Effector memory CD8-positive, alpha-beta T cell (primary cell): ENCODE results near the gene PPP2R2B.

Experiments used
- ATAC-seq: fragments of 150-1000 bp; cut with Tn5 transposase; replicated peaks from 2 replicates; pipeline ENCODE4 v1.10.0; 2021; ENCODE audit warnings: mild to moderate bottlenecking, moderate library complexity
- DNase-seq, 3 experiments: peaks; one replicate each; pipeline ENCODE4 v3.0.0; 2021
- H3K27ac Mint-ChIP-seq, 2 donors: one replicate each; pipeline ENCODE4 v1.8.0; 2022; ENCODE audit warnings: mild to moderate bottlenecking in 2 of 2, mixed read lengths in 2 of 2, moderate library complexity in 2 of 2
- H3K27me3 Mint-ChIP-seq, 2 donors: one replicate each; pipeline ENCODE4 v1.8.0; 2022; ENCODE audit warnings: mixed read lengths in 2 of 2
- H3K36me3 Mint-ChIP-seq: one replicate; pipeline ENCODE4 v1.8.0; 2022; ENCODE audit warnings: mild to moderate bottlenecking, moderate library complexity, mixed read lengths; ENCODE audit not compliant: insufficient read depth
- H3K4me1 Mint-ChIP-seq, 2 donors: one replicate each; pipeline ENCODE4 v1.8.0; 2022; ENCODE audit warnings: low read depth in 2 of 2, mixed read lengths in 2 of 2
- H3K4me3 Mint-ChIP-seq, 2 donors: one replicate each; pipeline ENCODE4 v1.8.0; 2022; ENCODE audit warnings: mild to moderate bottlenecking in 2 of 2, mixed read lengths in 2 of 2, moderate library complexity in 2 of 2
- H3K9me3 Mint-ChIP-seq, 2 donors: one replicate each; pipeline ENCODE4 v1.8.0; 2022; ENCODE audit warnings: mixed read lengths in 2 of 2

PPP2R2B gene

GRCh38 chr5:146725025-146725424 is 153.5 kb downstream of the PPP2R2B start:
- no peak overlapping the region for H3K4me3 Mint-ChIP-seq
- no peak overlapping the region for H3K27ac Mint-ChIP-seq
- no peaks in the 10 kb centered on the region for H3K36me3 Mint-ChIP-seq
- no peak for DNase-seq
- H3K27me3 Mint-ChIP-seq: no peaks in the 10 kb centered on the region
- H3K4me1 Mint-ChIP-seq: peaks cover 14 to 30% of the 10 kb centered on the region in 2 donors
- ATAC-seq: no peak
- H3K9me3 Mint-ChIP-seq: peaks cover 6 to 9% of the 10 kb centered on the region in 2 donors

GRCh38 chr5:146722361-146722779 is 156.2 kb downstream of the PPP2R2B start:
- Mint-ChIP-seq H3K27ac (no peak overlapping the region), H3K27me3 (no peaks in the 10 kb centered on the region), H3K4me3 (no peak overlapping the region), H3K4me1 (peaks cover 16 to 35% of the 10 kb centered on the region in 2 donors), H3K9me3 (no peaks in the 10 kb centered on the region), H3K36me3 (no peaks in the 10 kb centered on the region)
- no peak for DNase-seq
- ATAC-seq: no peak

- no peaks in the 10 kb centered on the region for H3K36me3 Mint-ChIP-seq
- no peaks in the 10 kb centered on the region for H3K27me3 Mint-ChIP-seq
- no peak for ATAC-seq
- H3K4me3 Mint-ChIP-seq: no peak overlapping the region
- H3K9me3 Mint-ChIP-seq: no peaks in the 10 kb centered on the region
- peak overlapping the region in 1 of 2 donors; percentile 39 for H3K27ac Mint-ChIP-seq
- H3K4me1 Mint-ChIP-seq: peaks cover 17 to 35% of the 10 kb centered on the region in 2 donors
- DNase-seq: no peak
Observed at GRCh38 chr5:146721073-146721815, 157.3 kb downstream of the PPP2R2B start.

GRCh38 chr5:146720107-146720506 is 158.4 kb downstream of the PPP2R2B start:
- no peaks in the 10 kb centered on the region for H3K9me3 Mint-ChIP-seq
- no peaks in the 10 kb centered on the region for H3K27me3 Mint-ChIP-seq
- H3K27ac Mint-ChIP-seq: no peak overlapping the region
- H3K4me3 Mint-ChIP-seq: no peak overlapping the region
- H3K4me1 Mint-ChIP-seq: peaks cover 13 to 28% of the 10 kb centered on the region in 2 donors
- no peaks in the 10 kb centered on the region for H3K36me3 Mint-ChIP-seq
- no peak for ATAC-seq
- DNase-seq: no peak

- no peaks in the 10 kb centered on the region for H3K27me3 Mint-ChIP-seq
- H3K4me1 Mint-ChIP-seq: peaks cover 13 to 24% of the 10 kb centered on the region in 2 donors
- H3K27ac Mint-ChIP-seq: no peak overlapping the region
- no peak for ATAC-seq
- H3K36me3 Mint-ChIP-seq: no peaks in the 10 kb centered on the region
- no peaks in the 10 kb centered on the region for H3K9me3 Mint-ChIP-seq
- DNase-seq: no peak
- H3K4me3 Mint-ChIP-seq: no peak overlapping the region
Observed at GRCh38 chr5:146719179-146719578, 159.4 kb downstream of the PPP2R2B start.

- no peaks in the 10 kb centered on the region for H3K9me3 Mint-ChIP-seq
- no peak for ATAC-seq
- H3K36me3 Mint-ChIP-seq: no peaks in the 10 kb centered on the region
- no peak overlapping the region for H3K27ac Mint-ChIP-seq
- no peak for DNase-seq
- H3K27me3 Mint-ChIP-seq: no peaks in the 10 kb centered on the region
- no peak overlapping the region for H3K4me3 Mint-ChIP-seq
- peaks cover 10 to 22% of the 10 kb centered on the region in 2 donors for H3K4me1 Mint-ChIP-seq
Observed at GRCh38 chr5:146718609-146719008, 159.9 kb downstream of the PPP2R2B start.

- Mint-ChIP-seq H3K27me3 (no peaks in the 10 kb centered on the region), H3K27ac (no peak overlapping the region), H3K36me3 (no peaks in the 10 kb centered on the region), H3K4me3 (no peak overlapping the region), H3K4me1 (peaks cover 9 to 16% of the 10 kb centered on the region in 2 donors), H3K9me3 (no peaks in the 10 kb centered on the region)
- ATAC-seq (no peak), DNase-seq (no peak)
Observed at GRCh38 chr5:146717951-146718350, 160.6 kb downstream of the PPP2R2B start.

GRCh38 chr5:146716636-146717035 is 161.9 kb downstream of the PPP2R2B start:
- peaks cover 6 to 12% of the 10 kb centered on the region in 2 donors for H3K4me1 Mint-ChIP-seq
- DNase-seq: no peak
- ATAC-seq: no peak
- H3K4me3 Mint-ChIP-seq: no peak overlapping the region
- no peaks in the 10 kb centered on the region for H3K27me3 Mint-ChIP-seq
- no peaks in the 10 kb centered on the region for H3K36me3 Mint-ChIP-seq
- no peak overlapping the region for H3K27ac Mint-ChIP-seq
- H3K9me3 Mint-ChIP-seq: no peaks in the 10 kb centered on the region

- no peaks in the 10 kb centered on the region for H3K36me3 Mint-ChIP-seq
Observed at GRCh38 chr5:146710348-146710747, 168.2 kb downstream of the PPP2R2B start.

GRCh38 chr5:146707316-146707715 is 171.2 kb downstream of the PPP2R2B start:
- DNase-seq (no peak), ATAC-seq (no peak)
- H3K27ac Mint-ChIP-seq: peak overlapping the region in 1 of 2 donors; percentile 80
- no peak overlapping the region for H3K4me3 Mint-ChIP-seq
- H3K36me3 Mint-ChIP-seq: no peaks in the 10 kb centered on the region
- H3K4me1 Mint-ChIP-seq: peaks cover 16 to 27% of the 10 kb centered on the region in 2 donors
- no peaks in the 10 kb centered on the region for H3K27me3 Mint-ChIP-seq
- H3K9me3 Mint-ChIP-seq: no peaks in the 10 kb centered on the region

More at GRCh38 chr5:146710348-146710747, 168.2 kb downstream of the PPP2R2B start:
- H3K4me1 Mint-ChIP-seq: peaks cover 3 to 6% of the 10 kb centered on the region in 2 donors
- no peaks in the 10 kb centered on the region for H3K9me3 Mint-ChIP-seq
- H3K4me3 Mint-ChIP-seq: no peak overlapping the region
- peak overlapping the region in 1 of 2 donors; percentile 20 for H3K27ac Mint-ChIP-seq
- no peak for DNase-seq
- no peak for ATAC-seq
- H3K27me3 Mint-ChIP-seq: no peaks in the 10 kb centered on the region

GRCh38 chr5:146706321-146706972 is 172.1 kb downstream of the PPP2R2B start:
- ATAC-seq: no peak

GRCh38 chr5:146704949-146705665 is 173.4 kb downstream of the PPP2R2B start:
- H3K27ac Mint-ChIP-seq: no peak overlapping the region
- H3K4me3 Mint-ChIP-seq: no peak overlapping the region

More at GRCh38 chr5:146706321-146706972, 172.1 kb downstream of the PPP2R2B start:
- Mint-ChIP-seq H3K36me3 (no peaks in the 10 kb centered on the region), H3K4me3 (no peak overlapping the region), H3K9me3 (no peaks in the 10 kb centered on the region), H3K27me3 (no peaks in the 10 kb centered on the region), H3K27ac (peak overlapping the region in 1 of 2 donors; percentile 80), H3K4me1 (peaks cover 18 to 28% of the 10 kb centered on the region in 2 donors)
- no peak for DNase-seq

GRCh38 chr5:146703899-146704298 is 174.7 kb downstream of the PPP2R2B start:
- peaks cover 19 to 26% of the 10 kb centered on the region in 2 donors for H3K4me1 Mint-ChIP-seq
- no peak overlapping the region for H3K4me3 Mint-ChIP-seq
- peaks cover 4% of the 10 kb centered on the region for H3K36me3 Mint-ChIP-seq
- ATAC-seq (no peak), DNase-seq (no peak)
- no peaks in the 10 kb centered on the region for H3K27me3 Mint-ChIP-seq
- H3K27ac Mint-ChIP-seq: peak overlapping the region in 1 of 2 donors; percentile 17
- no peaks in the 10 kb centered on the region for H3K9me3 Mint-ChIP-seq

More at GRCh38 chr5:146704949-146705665, 173.4 kb downstream of the PPP2R2B start:
- H3K27me3 Mint-ChIP-seq: no peaks in the 10 kb centered on the region
- H3K36me3 Mint-ChIP-seq: no peaks in the 10 kb centered on the region
- no peak for DNase-seq
- no peaks in the 10 kb centered on the region for H3K9me3 Mint-ChIP-seq
- ATAC-seq: no peak
- H3K4me1 Mint-ChIP-seq: peaks cover 17 to 26% of the 10 kb centered on the region in 2 donors
